ENCODE data around the gene COBL. TPM values are rescaled to one million over a fixed set of nuclear protein-coding genes. Genes with fewer than 3 reads are reported as not detected.

Gene COBL
- total RNA-seq: 22.5 TPM

DNA sequence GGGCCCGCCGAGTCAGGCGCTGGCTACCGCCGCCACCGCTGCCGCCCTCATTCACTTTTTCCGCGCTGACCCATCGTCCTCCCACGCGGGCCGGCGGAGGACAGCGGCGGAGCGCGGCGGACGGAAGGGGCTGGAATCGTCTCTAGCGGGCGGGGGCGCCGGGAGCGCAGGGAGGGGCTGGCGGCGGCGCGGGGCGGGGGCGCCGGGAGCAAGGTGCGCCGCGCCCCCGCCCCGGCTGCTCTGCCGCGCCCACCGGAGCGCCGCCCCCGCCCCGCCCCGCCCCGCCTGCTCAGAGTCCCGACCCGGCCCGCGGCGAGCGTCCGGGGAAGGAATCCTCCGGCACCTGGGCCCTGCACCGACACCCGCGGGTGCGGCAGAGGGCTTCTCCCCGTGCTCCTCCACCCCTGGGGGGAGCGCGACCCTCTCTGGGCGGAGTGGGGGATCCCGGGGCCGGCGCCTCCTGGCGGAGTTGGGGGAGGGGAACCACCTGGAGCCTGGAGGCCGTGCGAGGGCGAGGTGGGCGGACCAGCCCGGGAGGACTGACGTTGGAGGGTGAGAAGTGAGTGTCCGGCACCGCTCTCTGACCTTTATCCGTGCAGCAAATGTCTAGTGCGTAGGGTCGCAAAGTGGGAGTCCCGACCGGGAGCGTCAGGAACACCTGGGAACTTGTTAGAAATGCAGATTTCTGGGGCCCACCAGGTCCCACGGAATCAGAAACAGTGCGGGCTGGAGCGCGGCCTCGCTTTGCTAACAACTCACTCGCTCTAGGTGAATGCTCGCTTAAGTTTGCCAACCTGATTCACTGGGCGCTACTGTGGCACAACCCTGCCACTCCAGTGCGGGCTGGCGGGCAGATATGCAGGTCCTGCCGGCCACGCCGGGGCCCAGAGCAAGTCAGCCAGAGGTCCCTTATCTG lies at the start of gene COBL:
TSS of gene COBL (minus strand) at position 144 of the 916 bp plus-strand sequence. CDS start 176 bp downstream, outside the sequence.

